HCT116 (cell line): ENCODE results near the gene ROR2.

ENCODE experiments used
- EZH2 ChIP-seq: fragments of 200-600 bp; sonication (generic); IDR thresholded peaks from 2 replicates; pipeline ENCODE4 v1.6.1; 2017; ENCODE audit warnings: antibody characterized with exemption, mixed run types
- EZH2phosphoT487 ChIP-seq: fragments of 200-600 bp; IDR thresholded peaks from 2 replicates; pipeline ENCODE4 v1.6.1; 2018; ENCODE audit warnings: antibody characterized with exemption, borderline replicate concordance
- FOSL1 ChIP-seq: IDR thresholded peaks from 2 replicates; pipeline ENCODE4 v1.6.1; 2012; ENCODE audit warnings: low read depth
- POLR2A ChIP-seq: IDR thresholded peaks from 2 replicates; pipeline ENCODE4 v1.7.0; 2011; ENCODE audit warnings: borderline replicate concordance; ENCODE audit not compliant: insufficient read depth, insufficient read length; ENCODE audit errors: extremely low read depth
- POLR2AphosphoS5 ChIP-seq: IDR thresholded peaks from 2 replicates; pipeline ENCODE4 v1.6.1; 2011; ENCODE audit warnings: mild to moderate bottlenecking, low read depth, low read length, moderate library complexity
- RAD21 ChIP-seq: IDR thresholded peaks from 2 replicates; pipeline ENCODE4 v1.6.1; 2012; ENCODE audit warnings: low read depth, mild to moderate bottlenecking
- SIN3A ChIP-seq: IDR thresholded peaks from 2 replicates; pipeline ENCODE4 v1.6.1; 2012; ENCODE audit warnings: low read depth
- TCF7L2 ChIP-seq: IDR thresholded peaks from 2 replicates; pipeline ENCODE4 v1.7.0; 2011; ENCODE audit warnings: borderline replicate concordance, inconsistent platforms; ENCODE audit not compliant: insufficient read depth, insufficient read length; ENCODE audit errors: extremely low read depth
- YY1 ChIP-seq: IDR thresholded peaks from 2 replicates; pipeline ENCODE4 v1.6.1; 2011; ENCODE audit warnings: low read length, low read depth, moderate library complexity, mild to moderate bottlenecking; ENCODE audit not compliant: insufficient replicate concordance; ENCODE audit errors: extremely low read depth
- TF ChIP-seq, protein P1 (sequence below), 3 experiments: fragments of 200-600 bp in 1 of 3; sonication (generic) in 1 of 3; IDR thresholded peaks in 2 of 3; conservative IDR thresholded peaks in 1 of 3; 2 replicates each; pipeline ENCODE4 v1.5.1; 2012 to 2017; ENCODE audit warnings: low read depth in 2 of 3, low read length in 2 of 3, antibody characterized with exemption in 1 of 3, borderline replicate concordance in 1 of 3, control low read depth in 1 of 3, mild to moderate bottlenecking in 1 of 3, mixed read lengths in 1 of 3, mixed run types in 1 of 3, moderate library complexity in 1 of 3; ENCODE audit not compliant: insufficient read depth in 1 of 3
- TF ChIP-seq, protein P2 (sequence below): IDR thresholded peaks from 2 replicates; pipeline ENCODE4 v1.6.1; 2012; ENCODE audit warnings: low read depth
- TF ChIP-seq, protein P3 (sequence below): IDR thresholded peaks from 2 replicates; pipeline ENCODE4 v1.6.1; 2012

DNA sequence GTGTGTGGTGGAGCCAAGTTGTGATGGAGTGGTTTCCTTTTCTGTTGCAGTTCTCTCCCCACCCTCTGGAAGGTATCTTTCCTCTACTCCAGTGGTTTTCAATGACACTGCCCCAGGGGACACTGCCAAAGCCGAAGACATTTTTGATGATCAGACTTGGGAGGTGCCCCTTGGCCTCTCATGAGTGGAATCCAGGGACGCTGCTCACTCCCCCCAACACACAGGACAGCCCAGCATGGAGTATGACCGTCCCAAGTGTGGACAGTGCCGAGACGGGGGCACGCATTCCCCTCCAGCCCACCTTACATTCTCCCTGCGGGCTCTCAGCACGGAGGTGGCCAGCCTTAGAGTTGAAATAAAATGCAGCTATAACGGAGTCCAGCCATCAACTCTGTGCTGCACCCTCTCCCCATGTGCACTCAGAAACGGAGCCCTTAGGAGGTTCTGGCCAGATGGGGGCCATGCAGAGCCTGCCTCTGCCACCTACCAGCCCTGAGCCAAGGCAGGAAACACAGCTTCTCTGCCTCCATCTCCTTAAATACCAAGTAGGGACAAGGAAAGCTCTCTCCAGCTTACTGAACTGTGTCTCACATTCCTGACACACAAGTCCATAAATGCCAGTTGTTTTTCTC lies 150.8 kb downstream of the ROR2 start:
- TF ChIP-seq, protein P1, sequence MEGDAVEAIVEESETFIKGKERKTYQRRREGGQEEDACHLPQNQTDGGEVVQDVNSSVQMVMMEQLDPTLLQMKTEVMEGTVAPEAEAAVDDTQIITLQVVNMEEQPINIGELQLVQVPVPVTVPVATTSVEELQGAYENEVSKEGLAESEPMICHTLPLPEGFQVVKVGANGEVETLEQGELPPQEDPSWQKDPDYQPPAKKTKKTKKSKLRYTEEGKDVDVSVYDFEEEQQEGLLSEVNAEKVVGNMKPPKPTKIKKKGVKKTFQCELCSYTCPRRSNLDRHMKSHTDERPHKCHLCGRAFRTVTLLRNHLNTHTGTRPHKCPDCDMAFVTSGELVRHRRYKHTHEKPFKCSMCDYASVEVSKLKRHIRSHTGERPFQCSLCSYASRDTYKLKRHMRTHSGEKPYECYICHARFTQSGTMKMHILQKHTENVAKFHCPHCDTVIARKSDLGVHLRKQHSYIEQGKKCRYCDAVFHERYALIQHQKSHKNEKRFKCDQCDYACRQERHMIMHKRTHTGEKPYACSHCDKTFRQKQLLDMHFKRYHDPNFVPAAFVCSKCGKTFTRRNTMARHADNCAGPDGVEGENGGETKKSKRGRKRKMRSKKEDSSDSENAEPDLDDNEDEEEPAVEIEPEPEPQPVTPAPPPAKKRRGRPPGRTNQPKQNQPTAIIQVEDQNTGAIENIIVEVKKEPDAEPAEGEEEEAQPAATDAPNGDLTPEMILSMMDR (IDR thresholded peaks at IDR 0.05 in 2 of 3, conservative IDR thresholded peaks at IDR 0.05 in 1 of 3; ENCODE audit: borderline replicate concordance in 1 of 3, insufficient read depth in 1 of 3, low read depth in 2 of 3, low read length in 2 of 3): no peak
- TF ChIP-seq SIN3A (no peak), RAD21 (no peak), YY1 (no peak), POLR2AphosphoS5 (no peak), EZH2phosphoT487 (no peak), TCF7L2 (no peak), FOSL1 (no peak), POLR2A (no peak), EZH2 (no peak)
- TF ChIP-seq, protein P2, sequence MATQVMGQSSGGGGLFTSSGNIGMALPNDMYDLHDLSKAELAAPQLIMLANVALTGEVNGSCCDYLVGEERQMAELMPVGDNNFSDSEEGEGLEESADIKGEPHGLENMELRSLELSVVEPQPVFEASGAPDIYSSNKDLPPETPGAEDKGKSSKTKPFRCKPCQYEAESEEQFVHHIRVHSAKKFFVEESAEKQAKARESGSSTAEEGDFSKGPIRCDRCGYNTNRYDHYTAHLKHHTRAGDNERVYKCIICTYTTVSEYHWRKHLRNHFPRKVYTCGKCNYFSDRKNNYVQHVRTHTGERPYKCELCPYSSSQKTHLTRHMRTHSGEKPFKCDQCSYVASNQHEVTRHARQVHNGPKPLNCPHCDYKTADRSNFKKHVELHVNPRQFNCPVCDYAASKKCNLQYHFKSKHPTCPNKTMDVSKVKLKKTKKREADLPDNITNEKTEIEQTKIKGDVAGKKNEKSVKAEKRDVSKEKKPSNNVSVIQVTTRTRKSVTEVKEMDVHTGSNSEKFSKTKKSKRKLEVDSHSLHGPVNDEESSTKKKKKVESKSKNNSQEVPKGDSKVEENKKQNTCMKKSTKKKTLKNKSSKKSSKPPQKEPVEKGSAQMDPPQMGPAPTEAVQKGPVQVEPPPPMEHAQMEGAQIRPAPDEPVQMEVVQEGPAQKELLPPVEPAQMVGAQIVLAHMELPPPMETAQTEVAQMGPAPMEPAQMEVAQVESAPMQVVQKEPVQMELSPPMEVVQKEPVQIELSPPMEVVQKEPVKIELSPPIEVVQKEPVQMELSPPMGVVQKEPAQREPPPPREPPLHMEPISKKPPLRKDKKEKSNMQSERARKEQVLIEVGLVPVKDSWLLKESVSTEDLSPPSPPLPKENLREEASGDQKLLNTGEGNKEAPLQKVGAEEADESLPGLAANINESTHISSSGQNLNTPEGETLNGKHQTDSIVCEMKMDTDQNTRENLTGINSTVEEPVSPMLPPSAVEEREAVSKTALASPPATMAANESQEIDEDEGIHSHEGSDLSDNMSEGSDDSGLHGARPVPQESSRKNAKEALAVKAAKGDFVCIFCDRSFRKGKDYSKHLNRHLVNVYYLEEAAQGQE: no peak
- TF ChIP-seq, protein P3, sequence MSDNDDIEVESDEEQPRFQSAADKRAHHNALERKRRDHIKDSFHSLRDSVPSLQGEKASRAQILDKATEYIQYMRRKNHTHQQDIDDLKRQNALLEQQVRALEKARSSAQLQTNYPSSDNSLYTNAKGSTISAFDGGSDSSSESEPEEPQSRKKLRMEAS: no peak
